ENCODE results near the gene SH3D19.

DNA sequence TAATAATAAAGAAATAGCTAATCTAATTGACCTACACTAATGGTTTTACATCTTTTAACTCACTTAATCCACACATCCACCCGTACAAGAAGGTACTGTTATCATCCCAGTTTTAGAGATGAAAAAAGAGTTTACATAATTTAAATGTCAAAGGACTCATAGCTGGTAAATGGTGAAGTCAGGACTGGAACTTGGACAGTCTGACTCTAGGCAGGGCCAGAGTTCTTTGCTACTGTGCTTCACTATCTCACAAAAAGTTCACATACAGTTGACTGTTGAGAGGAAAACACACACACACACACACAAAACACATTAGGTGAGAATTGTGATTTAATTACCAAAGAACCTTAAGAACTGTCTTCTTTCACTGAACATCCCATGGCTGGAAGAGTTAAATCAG is 119.7 kb downstream of the SH3D19 start:
- TF ChIP-seq CTCF (IDR thresholded peaks at IDR 0.05; ENCODE audit: insufficient read depth, low read length, poor library complexity, severe bottlenecking) = no peak
- TF ChIP-seq EZH2phosphoT487 (conservative IDR thresholded peaks at IDR 0.05; ENCODE audit: low read length) = no peak
